ENCODE measurements around the gene KCNJ4.
"Not testable (repeated sequence)": the region's sequence is repeated elsewhere in the genome, so short reads cannot be mapped to it uniquely, and the experiment has no call there.

The KCNJ4 gene

GRCh38 chr22:38427940-38428339 is 27.1 kb downstream of the KCNJ4 start:
- no peak for DNase-seq

GRCh38 chr22:38427465-38427864 is 27.5 kb downstream of the KCNJ4 start:
- no peak for DNase-seq

- DNase-seq = no peak
Measured at GRCh38 chr22:38426628-38427027, 28.4 kb downstream of the KCNJ4 start.

DNA sequence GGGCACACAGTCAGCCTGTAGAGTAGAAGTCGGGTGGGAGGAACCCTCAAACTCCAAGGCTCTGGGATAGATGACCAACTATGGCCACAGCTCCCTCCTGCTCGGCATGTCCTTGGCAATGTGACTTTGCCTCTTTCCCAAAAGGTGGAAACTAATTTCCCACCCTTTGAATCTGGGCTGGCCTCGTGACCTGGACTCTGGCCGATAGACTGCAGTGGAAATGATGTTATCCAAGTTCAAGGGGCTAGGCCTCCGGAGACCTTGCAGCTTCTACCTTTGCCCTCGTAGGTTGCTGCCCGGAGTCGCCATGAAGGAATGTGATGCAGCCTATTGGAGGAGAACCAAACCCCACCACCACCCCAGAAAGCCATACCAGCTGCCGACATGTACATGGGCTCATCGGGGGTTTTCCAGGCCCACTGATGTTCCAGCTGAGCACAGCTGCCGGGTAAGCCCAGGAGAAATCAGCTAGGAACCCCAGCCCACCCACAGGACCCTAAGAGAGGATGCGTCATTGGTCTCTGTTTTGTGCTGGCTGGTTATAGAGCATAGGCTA is 30.4 kb downstream of the KCNJ4 start:
- DNase-seq = no peak

GRCh38 chr22:38423512-38424503 is 31.2 kb downstream of the KCNJ4 start:
- no peak for DNase-seq

DNA sequence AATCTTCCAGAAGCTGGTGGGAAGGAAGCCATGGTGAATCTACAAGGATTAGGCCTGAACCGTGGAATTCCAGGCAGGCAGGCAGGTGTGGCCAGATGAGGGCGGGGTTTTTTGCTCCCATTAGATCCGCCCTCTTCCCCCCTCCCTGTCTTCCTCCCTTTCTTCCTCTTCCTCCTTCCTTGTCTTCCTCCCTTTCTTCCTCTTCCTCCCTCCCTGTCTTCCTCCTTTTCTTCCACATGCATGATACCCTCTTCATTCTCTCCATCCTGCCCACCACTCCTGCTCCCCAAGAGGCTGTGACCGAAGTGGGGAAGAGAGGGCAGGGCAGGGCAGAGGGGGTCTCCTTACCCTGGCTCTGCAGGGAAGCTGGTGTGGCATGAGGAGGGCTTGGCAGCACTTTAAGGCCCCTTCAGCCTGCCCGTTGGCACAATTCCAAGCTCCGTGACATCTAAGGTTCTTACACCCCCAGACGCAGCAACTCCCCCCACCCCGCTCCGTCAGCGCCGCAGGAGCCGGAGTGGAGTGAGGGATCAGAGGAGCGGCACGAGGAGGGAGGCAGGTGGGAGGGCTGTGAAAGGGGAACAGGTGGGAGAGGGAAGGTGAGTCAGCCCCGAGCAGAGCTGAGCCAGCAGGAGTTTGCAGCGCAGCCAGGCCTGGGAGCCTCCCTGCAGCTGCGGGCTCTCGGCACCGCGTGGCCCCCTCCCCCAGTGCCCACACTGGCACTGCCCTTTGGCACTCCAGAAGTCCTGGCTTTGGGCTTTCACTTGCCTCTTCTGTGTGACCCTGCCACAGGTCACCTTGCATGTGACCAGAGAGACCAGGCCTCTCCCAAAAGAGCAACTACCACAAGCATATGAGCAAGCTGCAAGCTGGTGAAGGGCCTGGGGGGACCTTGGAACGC is 32.1 kb downstream of the KCNJ4 start:
- no peak for DNase-seq

DNA sequence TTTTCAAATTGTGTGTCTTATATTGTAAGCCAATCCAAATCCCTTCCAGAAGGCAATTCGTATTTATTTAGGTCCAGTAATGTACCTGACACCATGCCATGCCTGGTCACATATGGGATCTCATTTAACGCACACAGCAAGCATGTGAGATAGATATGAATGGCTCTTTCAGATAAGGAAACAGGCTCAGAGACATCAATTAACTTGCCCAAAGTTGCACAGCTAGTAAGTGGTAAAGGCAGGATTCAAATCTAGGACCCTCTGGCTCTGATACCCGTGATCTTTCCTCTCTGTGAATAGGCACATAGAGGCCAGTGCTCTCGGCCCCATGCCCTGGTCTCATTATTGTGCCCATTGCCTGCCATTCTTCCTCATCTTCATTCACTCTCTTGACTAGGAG is 34.3 kb downstream of the KCNJ4 start:
- no peak for DNase-seq

DNA sequence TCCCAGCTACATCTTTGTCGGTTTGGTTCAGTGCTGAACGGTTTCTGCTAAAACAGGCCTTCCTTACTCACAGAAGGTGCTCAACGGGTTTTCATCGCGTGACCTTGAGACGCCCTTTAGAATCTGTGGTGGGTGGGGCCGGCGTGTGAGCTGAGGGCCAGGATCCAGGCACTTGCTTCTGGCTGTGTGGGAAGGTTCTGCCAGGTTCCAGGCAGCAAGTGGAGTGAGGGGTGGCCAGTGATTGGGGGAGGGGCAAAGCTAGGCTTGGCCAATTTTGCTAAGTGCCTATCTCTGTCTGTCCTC is 35.2 kb downstream of the KCNJ4 start:
- DNase-seq = no peak

- no peak for DNase-seq
Measured at GRCh38 chr22:38419121-38419857, 35.7 kb downstream of the KCNJ4 start.

GRCh38 chr22:38418589-38418988 is 36.4 kb downstream of the KCNJ4 start:
- DNase-seq = no peak

GRCh38 chr22:38417252-38418060 is 37.5 kb downstream of the KCNJ4 start:
- no peak for DNase-seq

DNA sequence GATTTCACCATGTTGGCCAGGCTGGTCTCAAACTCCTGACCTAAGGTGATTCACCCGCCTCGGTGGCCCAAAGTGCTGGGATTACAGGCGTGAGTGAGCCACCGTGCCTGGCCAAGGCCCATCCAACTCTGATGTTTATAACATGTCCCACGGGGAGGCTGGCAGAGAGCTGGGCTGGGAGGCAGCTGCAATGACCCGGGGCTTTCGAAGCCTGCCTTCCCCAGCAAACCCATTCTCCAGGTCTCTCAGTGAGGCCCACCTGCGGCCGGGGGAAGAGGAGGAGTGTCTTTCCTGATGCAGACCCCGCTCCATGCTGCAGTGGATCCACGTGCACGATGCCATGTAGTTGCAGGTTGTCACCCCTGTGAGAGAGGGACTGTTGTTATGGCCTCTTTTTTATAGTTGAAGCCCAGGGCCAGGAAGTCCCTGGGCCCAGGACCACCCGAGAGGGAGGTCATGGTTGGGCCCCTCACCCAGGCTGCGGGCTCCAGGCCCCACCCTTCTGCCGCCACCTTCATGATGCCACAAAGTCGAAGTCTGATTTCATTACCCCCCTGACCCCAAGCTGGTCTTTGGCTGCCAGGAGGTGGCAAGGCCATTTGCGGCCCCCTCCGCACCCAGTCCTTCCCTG is 38.3 kb downstream of the KCNJ4 start:
- DNase-seq = no peak

GRCh38 chr22:38415561-38416321 is 39.3 kb downstream of the KCNJ4 start:
- DNase-seq = no peak

DNA sequence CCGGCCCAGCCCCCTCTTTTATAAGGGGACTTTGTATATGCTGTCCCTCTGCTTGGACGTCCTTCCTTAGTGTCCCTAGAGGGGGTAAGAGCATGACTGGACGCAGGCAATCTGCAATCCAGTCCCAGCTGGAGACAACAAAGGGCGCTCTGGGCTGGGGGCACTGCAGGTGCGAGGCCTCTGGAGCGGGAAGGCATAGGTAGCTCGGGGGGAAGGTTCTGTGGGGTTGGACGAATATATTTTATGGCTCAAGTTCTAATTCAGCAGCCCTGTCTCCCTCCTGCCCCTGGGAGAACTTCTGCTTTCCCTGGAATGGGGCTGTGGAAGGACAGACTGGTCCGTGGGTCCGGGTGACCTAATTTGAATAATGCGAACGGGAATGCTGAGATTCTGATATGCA is 40.0 kb downstream of the KCNJ4 start:
- no peak for DNase-seq

DNA sequence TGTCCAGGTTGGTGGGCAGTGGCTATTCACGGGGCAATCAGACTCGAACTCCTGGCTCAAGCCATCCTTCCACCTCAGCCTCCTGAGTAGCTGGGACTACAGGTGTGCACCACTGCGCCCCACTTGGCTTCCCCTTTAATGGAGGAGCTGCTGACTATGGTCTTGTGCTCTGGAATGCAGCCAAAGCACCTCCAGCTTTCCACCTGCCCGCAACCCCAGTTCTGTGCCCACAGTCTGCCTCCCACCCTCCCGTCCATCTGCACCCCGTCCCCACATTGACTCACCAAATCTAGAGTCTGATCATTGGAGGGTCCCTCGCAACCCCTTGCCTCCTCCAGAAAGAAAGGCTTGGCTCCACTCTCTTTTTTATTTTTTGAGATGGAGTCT is 41.0 kb downstream of the KCNJ4 start:
- no peak for DNase-seq

- no peak for DNase-seq
Measured at GRCh38 chr22:38413085-38414008, 41.7 kb downstream of the KCNJ4 start.

DNA sequence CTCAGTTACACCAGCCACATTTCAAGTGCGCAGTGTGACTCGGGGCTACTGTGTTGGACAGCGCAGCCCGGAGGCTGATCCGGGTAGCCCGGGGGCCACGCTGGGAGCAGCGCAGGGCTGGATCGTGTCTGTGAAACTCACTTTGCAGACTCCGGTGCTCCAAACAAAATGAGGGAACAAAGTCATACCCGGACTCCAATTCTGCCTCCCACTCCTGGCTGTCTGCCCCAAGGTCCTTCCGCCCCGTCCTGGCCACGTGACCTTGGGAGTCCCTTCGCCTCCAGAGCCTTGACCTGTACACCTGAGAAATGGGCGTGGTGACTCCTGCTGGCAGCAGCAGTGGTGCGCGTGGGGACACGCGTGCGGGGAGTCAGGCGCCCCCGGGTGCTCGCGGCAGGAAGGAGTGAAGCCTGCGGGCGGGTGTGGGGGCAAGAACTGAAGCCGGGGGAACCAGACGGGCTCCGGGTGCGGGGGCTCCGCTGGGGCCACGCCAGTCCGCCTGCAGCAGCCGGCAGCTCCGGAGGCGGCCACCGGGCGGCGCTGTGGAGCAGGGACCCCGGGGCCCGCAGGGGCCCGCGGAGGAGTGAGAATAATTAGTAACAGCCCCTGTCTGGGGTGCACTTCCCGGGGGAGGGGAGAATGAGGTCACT is 42.4 kb downstream of the KCNJ4 start:
- peak; percentile 24 for DNase-seq

DNA sequence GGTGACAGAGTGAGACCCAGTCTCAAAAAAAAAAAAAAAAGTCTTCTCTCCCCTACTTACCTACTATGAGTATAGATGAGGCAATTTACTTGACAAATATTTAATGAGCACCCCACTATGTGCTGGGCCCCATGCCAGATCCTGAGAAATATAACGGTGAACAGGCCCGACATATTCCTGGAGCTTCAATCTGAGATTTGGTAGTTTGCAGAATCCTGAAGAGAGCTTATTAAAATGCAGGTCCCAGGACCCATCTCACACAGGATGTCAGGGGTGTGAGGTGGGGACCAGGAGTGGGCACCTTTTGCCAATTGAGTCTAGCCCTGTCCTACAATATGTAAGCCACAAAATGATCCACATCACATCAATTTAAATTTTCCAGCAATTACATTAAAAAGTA is 44.0 kb downstream of the KCNJ4 start:
- no peak for DNase-seq

DNA sequence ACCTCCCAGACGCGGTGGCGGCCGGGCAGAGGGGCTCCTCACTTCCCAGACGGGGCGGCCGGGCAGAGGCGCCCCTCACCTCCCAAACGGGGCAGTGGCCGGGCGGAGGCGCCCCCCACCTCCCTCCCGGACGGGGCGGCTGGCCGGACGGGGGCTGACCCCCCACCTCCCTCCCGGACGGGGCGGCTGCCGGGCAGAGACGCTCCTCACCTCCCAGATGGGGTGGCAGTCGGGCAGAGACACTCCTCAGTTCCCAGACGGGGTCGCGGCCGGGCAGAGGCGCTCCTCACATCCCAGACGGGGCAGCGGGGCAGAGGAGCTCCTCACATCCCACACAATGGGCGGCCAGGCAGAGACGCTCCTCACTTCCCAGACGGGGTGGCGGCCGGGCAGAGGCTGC is 45.1 kb downstream of the KCNJ4 start:
- DNase-seq = not testable (repeated sequence)

Measured in activated T-cell treated with anti-CD3 and anti-CD28 coated beads for 4 hours (primary cell).